PC-3 (cell line): ENCODE results near the gene NMUR1. TPM values are rescaled to one million over a fixed set of nuclear protein-coding genes. Genes with fewer than 3 reads are reported as not detected.

Experiments
- ATAC-seq: fragments of 200-7000 bp; cut with Tn5 transposase; 2 replicates; pipeline ENCODE4 v1.9.1; 2020; ENCODE audit warnings: mild to moderate bottlenecking, moderate library complexity
- BruUV-seq: library from RNA; stranded (reverse); fragments of 400-500 nt; replicated peaks from 2 replicates; lab custom pipeline; 2021; lab: Mats Ljungman, UMichigan
- CTCF ChIA-PET: fragments of 300-600 bp; sonication (Branson Sonifier 250); formaldehyde crosslinking; loops from one replicate; lab custom pipeline; 2022; ENCODE audit warnings: antibody characterized with exemption; lab: Charles Lee
- POLR2A ChIA-PET: fragments of 300-600 bp; sonication (Branson Sonifier 250); formaldehyde crosslinking; loops from one replicate; lab custom pipeline; 2022; ENCODE audit warnings: antibody characterized with exemption; ENCODE audit not compliant: unreplicated experiment; lab: Charles Lee
- DNase-seq: peaks from one replicate; pipeline ENCODE4 v3.0.0-alpha.2; 2015
- H2AFZ ChIP-seq: fragments of 300-600 bp; sonication (generic); 2 replicates; pipeline ENCODE4 v1.6.0; 2016; ENCODE audit warnings: antibody characterized with exemption, low read length
- H3F3A ChIP-seq: fragments of 300-600 bp; sonication (generic); one replicate; pipeline ENCODE4 v1.6.0; 2017; ENCODE audit warnings: antibody characterized with exemption, low read length, control low read depth, mild to moderate bottlenecking; ENCODE audit not compliant: unreplicated experiment
- H3K27ac ChIP-seq: fragments of 300-600 bp; sonication (generic); 2 replicates; pipeline ENCODE4 v1.5.1; 2016; ENCODE audit warnings: mild to moderate bottlenecking, low read length
- H3K27me3 ChIP-seq: fragments of 300-600 bp; sonication (generic); 2 replicates; pipeline ENCODE4 v1.6.1; 2016; ENCODE audit warnings: low read length, mixed read lengths
- H3K36me3 ChIP-seq: fragments of 300-600 bp; sonication (generic); 2 replicates; pipeline ENCODE4 v1.6.1; 2016; ENCODE audit warnings: low read depth, mixed run types, low read length, mixed read lengths
- H3K4me1 ChIP-seq: fragments of 300-600 bp; sonication (generic); 2 replicates; pipeline ENCODE4 v1.5.1; 2016; ENCODE audit warnings: low read length; ENCODE audit not compliant: insufficient read depth
- H3K4me2 ChIP-seq: fragments of 300-600 bp; sonication (generic); 2 replicates; pipeline ENCODE4 v1.6.0; 2016; ENCODE audit warnings: low read length
- H3K4me3 ChIP-seq: fragments of 300-600 bp; sonication (generic); 2 replicates; pipeline ENCODE4 v1.5.1; 2016; ENCODE audit warnings: mild to moderate bottlenecking, low read length, mixed read lengths
- H3K79me2 ChIP-seq: fragments of 300-600 bp; sonication (generic); 2 replicates; pipeline ENCODE4 v1.6.1; 2017; ENCODE audit warnings: low read length, mixed read lengths
- H3K9ac ChIP-seq: fragments of 300-600 bp; sonication (generic); 2 replicates; pipeline ENCODE4 v1.6.0; 2016; ENCODE audit warnings: mild to moderate bottlenecking, low read length
- H3K9me2 ChIP-seq: fragments of 300-600 bp; sonication (generic); replicated peaks from 2 replicates; pipeline ENCODE4 v1.6.1; 2016; ENCODE audit warnings: mixed run types, low read length, mixed read lengths
- H3K9me3 ChIP-seq: fragments of 300-600 bp; sonication (generic); 2 replicates; pipeline ENCODE4 v1.6.1; 2016; ENCODE audit warnings: low read length, mixed read lengths
- H4K20me1 ChIP-seq: fragments of 300-600 bp; sonication (generic); 2 replicates; pipeline ENCODE4 v1.6.1; 2016; ENCODE audit warnings: low read length, mixed read lengths
- EZH2 ChIP-seq: fragments of 300-600 bp; sonication (generic); IDR thresholded peaks from one replicate; pipeline ENCODE4 v1.6.1; 2017; ENCODE audit warnings: antibody characterized with exemption, mild to moderate bottlenecking, low read length; ENCODE audit not compliant: unreplicated experiment
- EZH2phosphoT487 ChIP-seq: fragments of 300-600 bp; sonication (generic); IDR thresholded peaks from 2 replicates; pipeline ENCODE4 v1.6.1; 2018; ENCODE audit warnings: mild to moderate bottlenecking, antibody characterized with exemption, low read length, borderline replicate concordance
- intact Hi-C: fragments of 100-400 bp; cut with micrococcal nuclease; formaldehyde crosslinking; loops from 2 replicates; pipeline ENCODE4 v1.9.0; 2023
- total RNA-seq: library from RNA; depleted of rRNA; stranded (reverse); fragments of >200 nt; gene quantifications from 2 replicates; pipeline ENCODE4 v1.2.3, GENCODE V29; 2014
- TF ChIP-seq, protein P1 (sequence below): fragments of 300-600 bp; sonication (generic); conservative IDR thresholded peaks from 2 replicates; pipeline ENCODE4 v1.5.1; 2017; ENCODE audit warnings: antibody characterized with exemption, low read depth, mild to moderate bottlenecking, low read length

The NMUR1 gene
- total RNA-seq, 1 experiment from 2014 or later: not detected

DNA sequence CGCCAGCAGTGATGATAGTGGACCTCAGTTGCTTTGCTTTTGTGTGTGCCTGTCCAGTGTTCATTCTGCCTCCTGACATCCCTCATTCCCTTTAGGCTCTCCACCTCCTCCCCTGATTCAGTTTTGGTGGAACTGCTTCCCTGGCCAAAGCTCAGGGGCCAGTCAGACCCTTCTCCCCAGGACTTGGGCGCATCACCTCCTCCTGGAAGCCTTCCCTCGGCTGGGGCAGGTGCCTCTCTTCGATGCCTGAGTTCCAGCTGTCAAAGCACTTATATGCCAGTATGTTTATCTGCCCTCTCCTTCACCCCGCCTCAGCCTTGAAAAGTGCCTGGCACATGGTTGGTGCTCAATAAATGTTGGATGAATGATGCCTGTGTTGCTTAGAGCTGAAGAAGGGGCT, 11.5 kb downstream of the NMUR1 start:
- ATAC-seq: no peak
- no TSS peak for BruUV-seq
- intact Hi-C loops: loop anchor here (5.0 kb wide), 1 partner anchor 84 kb away; no protein-coding TSS in a partner anchor

DNA sequence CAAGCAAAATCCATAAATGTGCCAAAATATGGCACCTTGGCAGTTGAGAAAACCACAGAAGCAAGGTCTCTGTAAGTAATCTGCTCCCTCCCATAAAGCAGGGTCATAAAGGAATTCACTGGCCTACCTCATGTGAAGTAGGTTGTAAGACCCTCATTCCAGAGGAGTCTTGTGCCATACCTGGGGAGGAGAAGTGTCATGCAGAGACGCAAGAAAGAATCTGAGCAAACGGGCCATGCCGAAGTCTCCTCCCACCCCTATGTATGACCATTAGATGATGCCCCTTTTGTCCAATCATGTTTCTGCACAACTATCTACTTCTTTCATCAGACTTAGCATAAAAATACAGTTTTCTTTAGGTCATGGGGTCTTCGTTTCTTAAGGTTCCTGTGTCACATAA, 14.6 kb downstream of the NMUR1 start:
- intact Hi-C loops: loop anchor here (2.0 to 5.0 kb wide), 2 partner anchors 51 to 87 kb away; partner anchors contain the start of gene NCL

More for the DNA sequence above, 11.5 kb downstream of the NMUR1 start:
- no peak overlapping the region for H3K4me2 ChIP-seq
- H3K4me1 ChIP-seq: peaks cover 9% of the 10 kb centered on the region
- no peaks in the 10 kb centered on the region for H4K20me1 ChIP-seq
- CTCF ChIA-PET: no interaction called here
- no peak overlapping the region for H3K4me3 ChIP-seq
- H3K9me2 ChIP-seq: no peaks in the 10 kb centered on the region
- H3K27ac ChIP-seq: no peak overlapping the region
- H3K79me2 ChIP-seq: no peaks in the 10 kb centered on the region
- no peak overlapping the region for H3K9ac ChIP-seq
- no peaks in the 10 kb centered on the region; the same call in 1 of the 2 replicates for H3K36me3 ChIP-seq
- no peak overlapping the region for H2AFZ ChIP-seq
- POLR2A ChIA-PET: no interaction called here
- H3K27me3 ChIP-seq: no peaks in the 10 kb centered on the region
- no peak for DNase-seq
- TF ChIP-seq EZH2phosphoT487 (no peak), EZH2 (no peak)
- TF ChIP-seq, protein P1, sequence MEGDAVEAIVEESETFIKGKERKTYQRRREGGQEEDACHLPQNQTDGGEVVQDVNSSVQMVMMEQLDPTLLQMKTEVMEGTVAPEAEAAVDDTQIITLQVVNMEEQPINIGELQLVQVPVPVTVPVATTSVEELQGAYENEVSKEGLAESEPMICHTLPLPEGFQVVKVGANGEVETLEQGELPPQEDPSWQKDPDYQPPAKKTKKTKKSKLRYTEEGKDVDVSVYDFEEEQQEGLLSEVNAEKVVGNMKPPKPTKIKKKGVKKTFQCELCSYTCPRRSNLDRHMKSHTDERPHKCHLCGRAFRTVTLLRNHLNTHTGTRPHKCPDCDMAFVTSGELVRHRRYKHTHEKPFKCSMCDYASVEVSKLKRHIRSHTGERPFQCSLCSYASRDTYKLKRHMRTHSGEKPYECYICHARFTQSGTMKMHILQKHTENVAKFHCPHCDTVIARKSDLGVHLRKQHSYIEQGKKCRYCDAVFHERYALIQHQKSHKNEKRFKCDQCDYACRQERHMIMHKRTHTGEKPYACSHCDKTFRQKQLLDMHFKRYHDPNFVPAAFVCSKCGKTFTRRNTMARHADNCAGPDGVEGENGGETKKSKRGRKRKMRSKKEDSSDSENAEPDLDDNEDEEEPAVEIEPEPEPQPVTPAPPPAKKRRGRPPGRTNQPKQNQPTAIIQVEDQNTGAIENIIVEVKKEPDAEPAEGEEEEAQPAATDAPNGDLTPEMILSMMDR: no peak
- no peaks in the 10 kb centered on the region for H3K9me3 ChIP-seq
- no peaks in the 10 kb centered on the region for H3F3A ChIP-seq

DNA sequence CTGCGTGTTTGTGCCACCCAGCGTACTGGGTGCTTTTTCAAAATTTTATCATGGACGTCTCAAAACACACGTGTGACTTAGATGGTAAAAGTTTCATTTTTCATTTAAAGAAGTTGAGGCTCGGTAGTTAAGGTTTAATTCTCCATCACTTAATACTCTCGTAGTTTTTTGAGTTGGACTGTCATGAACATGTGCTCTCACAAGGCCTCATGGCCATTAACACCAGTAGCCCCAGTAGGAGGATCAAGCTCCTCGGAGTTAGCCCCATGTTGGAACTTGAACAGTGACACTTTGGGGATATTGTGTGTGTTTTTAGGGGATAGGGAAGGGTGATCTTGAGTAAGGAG, 15.3 kb downstream of the NMUR1 start:
- Histone ChIP-seq H3K4me3 (peak overlapping the region; percentile 67), H3K9ac (peak overlapping the region; percentile 86), H2AFZ (peak overlapping the region; percentile 94), H3K9me3 (no peaks in the 10 kb centered on the region), H3K4me1 (peaks cover 17% of the 10 kb centered on the region), H3K27me3 (no peaks in the 10 kb centered on the region), H3F3A (no peaks in the 10 kb centered on the region), H3K79me2 (peaks cover 5% of the 10 kb centered on the region; the same call in 1 of the 2 replicates), H3K27ac (no peak overlapping the region), H3K4me2 (peak overlapping the region; percentile 95), H4K20me1 (no peaks in the 10 kb centered on the region), H3K9me2 (no peaks in the 10 kb centered on the region), H3K36me3 (no peaks in the 10 kb centered on the region; the same call in 1 of the 2 replicates)
- TF ChIP-seq EZH2: no peak
- TF ChIP-seq, protein P1: no peak
- TF ChIP-seq EZH2phosphoT487: no peak
- ATAC-seq (no peak), DNase-seq (no peak)
- CTCF ChIA-PET: no interaction called here
- BruUV-seq: TSS peak; percentile 98
- POLR2A ChIA-PET: no interaction called here
- intact Hi-C loops: loop anchor here (2.0 to 5.0 kb wide), 2 partner anchors 50 to 87 kb away; partner anchors contain the start of gene NCL

More for the DNA sequence above, 14.6 kb downstream of the NMUR1 start:
- no peak overlapping the region for H3K27ac ChIP-seq
- H3K9ac ChIP-seq: no peak overlapping the region
- H3K4me1 ChIP-seq: peaks cover 17% of the 10 kb centered on the region
- no TSS peak for BruUV-seq
- ChIA-PET CTCF (no interaction called here), POLR2A (no interaction called here)
- H3K9me3 ChIP-seq: no peaks in the 10 kb centered on the region
- no peaks in the 10 kb centered on the region for H3K27me3 ChIP-seq
- H2AFZ ChIP-seq: no peak overlapping the region
- DNase-seq: no peak
- H3K36me3 ChIP-seq: no peaks in the 10 kb centered on the region; the same call in 1 of the 2 replicates
- no peaks in the 10 kb centered on the region for H4K20me1 ChIP-seq
- no peaks in the 10 kb centered on the region for H3F3A ChIP-seq
- no peak for TF ChIP-seq EZH2
- no peak for TF ChIP-seq EZH2phosphoT487
- TF ChIP-seq, protein P1: no peak
- ATAC-seq: no peak
- H3K79me2 ChIP-seq: peaks cover 5% of the 10 kb centered on the region; the same call in 1 of the 2 replicates
- H3K9me2 ChIP-seq: no peaks in the 10 kb centered on the region
- no peak overlapping the region for H3K4me3 ChIP-seq
- H3K4me2 ChIP-seq: no peak overlapping the region
